GM12878 (cell line): Measurements from ENCODE around the gene DYNLT2B. TPM values are rescaled to one million over a fixed set of nuclear protein-coding genes. Genes with fewer than 3 reads are reported as not detected.

Source experiments
- ATAC-seq: fragments of 200-7000 bp; cut with Tn5 transposase; 3 replicates; pipeline ENCODE4 v1.9.1; 2020; ENCODE audit warnings: mild to moderate bottlenecking, moderate library complexity
- BruUV-seq: library from RNA; stranded (reverse); fragments of 400-500 nt; replicated peaks from 2 replicates; lab custom pipeline; 2021; lab: Mats Ljungman, UMichigan
- CTCF ChIA-PET: fragments of 300-600 bp; sonication (Branson Sonifier 250); formaldehyde crosslinking; extraction: SDS; loops from one replicate; lab custom pipeline; 2021; ENCODE audit warnings: inconsistent platforms; lab: Yijun Ruan, JAX
- POLR2A ChIA-PET: fragments of 350-600 bp; formaldehyde crosslinking; extraction: SDS; loops from one replicate; lab custom pipeline; 2021; ENCODE audit warnings: inconsistent platforms; lab: Charles Lee
- RAD21 ChIA-PET: fragments of 300-600 bp; sonication (Branson Sonifier 250); formaldehyde crosslinking; loops from one replicate; lab custom pipeline; 2023; ENCODE audit warnings: antibody characterized with exemption; ENCODE audit not compliant: unreplicated experiment; lab: Charles Lee
- SMC1A ChIA-PET: fragments of 300-600 bp; sonication (Branson Sonifier 250); formaldehyde crosslinking; loops from one replicate; lab custom pipeline; 2023; ENCODE audit not compliant: unreplicated experiment, uncharacterized antibody; lab: Charles Lee
- DNase-seq: peaks from one replicate; pipeline ENCODE4 v3.0.0-alpha.2; 2011; ENCODE audit warnings: low read depth, low spot score
- FAIRE-seq: peaks from 3 replicates; lab custom pipeline; 2011; peaks lifted over from hg19 to GRCh38; lab: Jason Lieb, UNC
- H2AFZ ChIP-seq: 2 replicates; pipeline ENCODE4 v1.6.0; 2011; ENCODE audit warnings: low read depth, low read length, control low read depth; ENCODE audit not compliant: control insufficient read depth
- H3K27ac ChIP-seq: 2 replicates; pipeline ENCODE4 v1.5.1; 2011; ENCODE audit warnings: control low read depth; ENCODE audit not compliant: control insufficient read depth, insufficient read depth
- H3K27me3 ChIP-seq, 2 experiments: replicated peaks in 1 of 2; 2 replicates each; pipeline versions ENCODE4 v1.6.0 to v1.6.1; 2011; ENCODE audit warnings: low read length in 1 of 2; ENCODE audit not compliant: control insufficient read depth in 2 of 2, insufficient read depth in 2 of 2
- H3K36me3 ChIP-seq, 2 experiments: 2 replicates each; pipeline ENCODE4 v1.5.1; 2011; ENCODE audit warnings: low read length in 1 of 2; ENCODE audit not compliant: control insufficient read depth in 2 of 2, insufficient read depth in 2 of 2
- H3K4me1 ChIP-seq: 2 replicates; pipeline ENCODE4 v1.6.1; 2011; ENCODE audit warnings: mild to moderate bottlenecking, low read length, moderate library complexity, mixed read lengths; ENCODE audit not compliant: control insufficient read depth, insufficient read depth
- H3K4me2 ChIP-seq: 2 replicates; pipeline ENCODE4 v1.6.0; 2011; ENCODE audit warnings: control low read depth; ENCODE audit not compliant: control insufficient read depth, insufficient read depth
- H3K4me3 ChIP-seq: fragments of 200-600 bp; sonication (generic); 2 replicates; pipeline ENCODE4 v1.5.1; 2016
- H3K79me2 ChIP-seq: 2 replicates; pipeline ENCODE4 v1.6.0; 2011; ENCODE audit warnings: low read length; ENCODE audit not compliant: control insufficient read depth, insufficient read depth
- H3K9ac ChIP-seq: 2 replicates; pipeline ENCODE4 v1.8.0; 2011; ENCODE audit warnings: low read length, control low read depth, mixed read lengths; ENCODE audit not compliant: control insufficient read depth, insufficient read depth
- H3K9me3 ChIP-seq: replicated peaks from 3 replicates; pipeline ENCODE4 v1.5.1; 2011; ENCODE audit warnings: mild to moderate bottlenecking, low read length; ENCODE audit not compliant: control insufficient read depth, insufficient read depth
- H4K20me1 ChIP-seq: 2 replicates; pipeline ENCODE4 v1.6.0; 2011; ENCODE audit not compliant: control insufficient read depth, insufficient read depth
- CEBPZ ChIP-seq: fragments of 150-350 bp; IDR thresholded peaks from 2 replicates; pipeline ENCODE4 v1.6.1; 2016; ENCODE audit warnings: low read depth, low read length
- CTCF ChIP-seq, 3 experiments: IDR thresholded peaks in 2 of 3; conservative IDR thresholded peaks in 1 of 3; 2 replicates each; pipeline ENCODE4 v1.5.1; 2011; ENCODE audit warnings: low read depth in 3 of 3, low read length in 3 of 3, mild to moderate bottlenecking in 3 of 3, control low read depth in 2 of 3, moderate library complexity in 2 of 3, inconsistent platforms in 1 of 3, mixed read lengths in 1 of 3; ENCODE audit not compliant: control insufficient read depth in 2 of 3, insufficient read depth in 1 of 3; ENCODE audit errors: extremely low read depth in 1 of 3
- PAX5 ChIP-seq: IDR thresholded peaks from 2 replicates; pipeline ENCODE4 v1.6.1; 2011; ENCODE audit warnings: low read depth, low read length, borderline replicate concordance
- WGBS: methylation state at CpG from one replicate; pipeline ENCODE4 v1.1.6; 2016; ENCODE audit warnings: low lambda C conversion rate; ENCODE audit not compliant: insufficient replicate concordance, insufficient coverage; ENCODE audit errors: missing lambda C conversion rate; 5-methylcytosine and 5-hydroxymethylcytosine counted together
- in situ Hi-C: fragments of 300-500 bp; cut with MboI; formaldehyde crosslinking; loops from 9 replicates; pipeline ENCODE4 v1.14.3; 2018; ENCODE audit warnings: mixed read lengths
- intact Hi-C: fragments of 100-400 bp; cut with micrococcal nuclease; formaldehyde crosslinking; loops from one replicate; pipeline ENCODE4 v1.14.2; 2022; ENCODE audit not compliant: unreplicated experiment
- polyA plus RNA-seq, 11 experiments: library from polyadenylated mRNA; depleted of rRNA in 4 of 11; unstranded in 6 of 11; stranded (reverse) in 5 of 11; fragments of >200 nt; fragmentation: Nextera tagmentation in 4 of 11; fragmentation: Illumina TruSeq in 1 of 11; extraction: Ambion mirVana in 4 of 11; extraction: Trizol in 1 of 11; gene quantifications; 1 replicate in 1 of 11; 2 replicates in 10 of 11; pipeline versions ENCODE4 v1.2.1 to v1.2.3, GENCODE V29; 2011 to 2016; ENCODE audit warnings: inconsistent platforms in 2 of 11, missing spikeins in 2 of 11, low read depth in 1 of 11
- total RNA-seq, 4 experiments: library from RNA; depleted of rRNA in 3 of 4; stranded (reverse); fragments of >200 nt in 3 of 4; fragmentation: Illumina TruSeq in 1 of 4; extraction: Trizol in 1 of 4; gene quantifications; 2 replicates each; pipeline versions ENCODE4 v1.2.1 to v1.2.3, GENCODE V29; 2013 to 2021

The DYNLT2B gene
- total and polyA plus RNA-seq, 10 of the 15 experiments (the other 5 are each of a cell fraction or from before 2014, with no cell fraction given): 8.6 to 89.7 (median 21.9) TPM

GRCh38 chr3:196254376-196255283 is 63.4 kb downstream of the DYNLT2B start (continued):
- TF ChIP-seq CEBPZ: no peak

- SMC1A ChIA-PET: interaction anchor here (0.7 to 2.8 kb wide), 7 partner anchors 30 to 271 kb away, joined by 3 to 21 read pairs (median 4); no protein-coding TSS in a partner anchor
- CTCF ChIA-PET: interaction anchor here (0.6 to 2.8 kb wide), 9 partner anchors 14 to 690 kb away, joined by 3 to 13 read pairs (median 4); partner anchors contain the start of gene DYNLT2B
- Histone ChIP-seq H3K79me2 (peaks cover 2% of the 10 kb centered on the region), H3K27ac (no peak overlapping the region), H3K9ac (no peak overlapping the region), H3K9me3 (peaks cover 2% of the 10 kb centered on the region; the same call in 1 of the 3 replicates), H3K4me3 (no peak overlapping the region), H3K27me3 (no peaks in the 10 kb centered on the region), H4K20me1 (peaks cover 4% of the 10 kb centered on the region; the same call in 1 of the 2 replicates), H3K36me3 (peaks cover 5 to 15% of the 10 kb centered on the region in 2 experiments), H2AFZ (no peak overlapping the region), H3K4me1 (no peaks in the 10 kb centered on the region), H3K4me2 (no peak overlapping the region)
- POLR2A ChIA-PET: interaction anchor here (0.5 kb wide), 1 partner anchor 265 kb away, joined by 3 read pairs; no protein-coding TSS in a partner anchor
- intact Hi-C loops: loop anchor here (2.0 to 10.0 kb wide), 3 partner anchors 113 to 271 kb away; no protein-coding TSS in a partner anchor
- 19% methylated on average over 14 of the region's 16 CpGs for WGBS
- no peak for DNase-seq
- TF ChIP-seq PAX5 (peak; percentile 21; the same call in 1 of the 2 replicates), CTCF (IDR thresholded peaks at IDR 0.05 in 2 of 3, conservative IDR thresholded peaks at IDR 0.05 in 1 of 3; ENCODE audit: control insufficient read depth in 2 of 3, extremely low read depth in 1 of 3, insufficient read depth in 1 of 3, low read depth in 3 of 3, low read length in 3 of 3) (no peak)
- RAD21 ChIA-PET: interaction anchor here (1.4 to 2.5 kb wide), 2 partner anchors 25 to 266 kb away, joined by 3 to 15 read pairs; no protein-coding TSS in a partner anchor
- no peak for FAIRE-seq
- BruUV-seq: no TSS peak
- no peak for ATAC-seq
- in situ Hi-C loops: loop anchor here (5.0 kb wide), 1 partner anchor 270 kb away; no protein-coding TSS in a partner anchor
Measured at GRCh38 chr3:196251918-196252317, 66.1 kb downstream of the DYNLT2B start.
